H9 (cell line): Measurements from ENCODE around the gene BET1L. TPM values are rescaled to one million over a fixed set of nuclear protein-coding genes. Genes with fewer than 3 reads are reported as not detected.
A peak's percentile ranks its signal among the peaks of the same experiment; 100 is the strongest.

ENCODE experiments used
- DNase-seq: peaks from one replicate; pipeline ENCODE4 v3.0.0-alpha.2; 2017
- H2AFZ ChIP-seq: one replicate; pipeline ENCODE4 v1.6.1; 2013; ENCODE audit warnings: mild to moderate bottlenecking, low read length, control low read depth, moderate library complexity
- H2AK5ac ChIP-seq: 2 replicates; pipeline ENCODE4 v1.6.1; 2013; ENCODE audit warnings: low read length, control low read depth, mixed read lengths; ENCODE audit not compliant: insufficient read length
- H2BK120ac ChIP-seq: one replicate; pipeline ENCODE4 v1.6.1; 2013; ENCODE audit warnings: low read depth, mild to moderate bottlenecking, low read length, control low read depth, inconsistent platforms; ENCODE audit not compliant: poor library complexity, severe bottlenecking
- H2BK12ac ChIP-seq: 2 replicates; pipeline ENCODE4 v1.6.1; 2013; ENCODE audit warnings: low read length, control low read depth, mixed read lengths, low read depth; ENCODE audit not compliant: insufficient read length
- H2BK15ac ChIP-seq: 2 replicates; pipeline ENCODE4 v1.6.1; 2013; ENCODE audit warnings: low read depth, low read length, control low read depth
- H2BK20ac ChIP-seq: one replicate; pipeline ENCODE4 v1.6.1; 2013; ENCODE audit warnings: low read depth, mild to moderate bottlenecking, low read length, control low read depth, inconsistent platforms; ENCODE audit not compliant: poor library complexity, severe bottlenecking
- H2BK5ac ChIP-seq: 2 replicates; pipeline ENCODE4 v1.6.1; 2013; ENCODE audit warnings: low read length, control low read depth, mixed read lengths; ENCODE audit not compliant: insufficient read length
- H3K14ac ChIP-seq: 2 replicates; pipeline ENCODE4 v1.6.1; 2013; ENCODE audit warnings: low read length, control low read depth; ENCODE audit not compliant: insufficient read depth
- H3K18ac ChIP-seq: 2 replicates; pipeline ENCODE4 v1.6.1; 2013; ENCODE audit warnings: low read depth, mild to moderate bottlenecking, mixed read lengths, low read length, control low read depth; ENCODE audit not compliant: insufficient read length
- H3K23ac ChIP-seq: 2 replicates; pipeline ENCODE4 v1.6.1; 2013; ENCODE audit warnings: low read length, control low read depth, mixed read lengths, low read depth; ENCODE audit not compliant: insufficient read length
- H3K23me2 ChIP-seq: 2 replicates; pipeline ENCODE4 v1.6.1; 2013; ENCODE audit warnings: low read depth, mild to moderate bottlenecking, mixed read lengths, low read length, control low read depth; ENCODE audit not compliant: insufficient read length, poor library complexity, severe bottlenecking
- H3K27ac ChIP-seq: 2 replicates; pipeline ENCODE4 v1.5.1; 2013; ENCODE audit warnings: low read length, control low read depth, mixed read lengths, low read depth; ENCODE audit not compliant: insufficient read length
- H3K27me3 ChIP-seq: 2 replicates; pipeline ENCODE4 v1.6.1; 2013; ENCODE audit warnings: low read length, control low read depth, inconsistent platforms; ENCODE audit not compliant: insufficient read depth
- H3K4ac ChIP-seq: 2 replicates; pipeline ENCODE4 v1.6.1; 2013; ENCODE audit warnings: low read depth, mild to moderate bottlenecking, control low read depth, inconsistent platforms, low read length, moderate library complexity
- H3K4me1 ChIP-seq: 2 replicates; pipeline ENCODE4 v1.6.1; 2013; ENCODE audit warnings: low read length, control low read depth, inconsistent platforms; ENCODE audit not compliant: insufficient read depth
- H3K4me2 ChIP-seq: 2 replicates; pipeline ENCODE4 v1.6.1; 2013; ENCODE audit warnings: low read length, control low read depth, mixed read lengths; ENCODE audit not compliant: insufficient read length, insufficient read depth
- H3K56ac ChIP-seq: 2 replicates; pipeline ENCODE4 v1.6.1; 2013; ENCODE audit warnings: low read depth, mild to moderate bottlenecking, mixed read lengths, low read length, control low read depth; ENCODE audit not compliant: insufficient read length
- H3K79me1 ChIP-seq: 2 replicates; pipeline ENCODE4 v1.6.1; 2013; ENCODE audit warnings: low read depth, mild to moderate bottlenecking, moderate library complexity, low read length, control low read depth, inconsistent platforms; ENCODE audit not compliant: insufficient read depth, poor library complexity, severe bottlenecking
- H3K79me2 ChIP-seq: 2 replicates; pipeline ENCODE4 v1.6.1; 2013; ENCODE audit warnings: low read length, control low read depth, inconsistent platforms; ENCODE audit not compliant: insufficient read depth
- H3K9ac ChIP-seq: 2 replicates; pipeline ENCODE4 v1.6.1; 2013; ENCODE audit warnings: low read length, control low read depth, mixed read lengths; ENCODE audit not compliant: insufficient read length; ENCODE audit errors: extremely low read depth
- H3K9me3 ChIP-seq: one replicate; pipeline ENCODE4 v1.6.1; 2013; ENCODE audit warnings: low read depth, low read length, inconsistent platforms; ENCODE audit not compliant: control insufficient read depth
- H3T11ph ChIP-seq: one replicate; pipeline ENCODE4 v1.6.1; 2013; ENCODE audit warnings: mild to moderate bottlenecking, low read length, control low read depth, inconsistent platforms
- H4K20me1 ChIP-seq: one replicate; pipeline ENCODE4 v1.6.1; 2013; ENCODE audit not compliant: control insufficient read depth, insufficient read length, insufficient read depth
- H4K5ac ChIP-seq: 2 replicates; pipeline ENCODE4 v1.6.1; 2013; ENCODE audit warnings: low read depth, mild to moderate bottlenecking, mixed read lengths, low read length, control low read depth; ENCODE audit not compliant: insufficient read length
- H4K8ac ChIP-seq: replicated peaks from 2 replicates; pipeline ENCODE4 v1.6.1; 2013; ENCODE audit warnings: low read length, control low read depth, mixed read lengths, low read depth; ENCODE audit not compliant: insufficient read length
- H4K91ac ChIP-seq: 2 replicates; pipeline ENCODE4 v1.6.1; 2013; ENCODE audit warnings: low read depth, mild to moderate bottlenecking, moderate library complexity, mixed read lengths, low read length, control low read depth; ENCODE audit not compliant: insufficient read length
- H3K27ac Mint-ChIP-seq, 3 experiments: 2 replicates in 2 of 3; 3 replicates in 1 of 3; pipeline ENCODE4 v1.8.0; 2020 to 2021; ENCODE audit warnings: mixed read lengths in 3 of 3, mild to moderate bottlenecking in 1 of 3, moderate library complexity in 1 of 3
- H3K27me3 Mint-ChIP-seq: 2 replicates; pipeline ENCODE4 v1.8.0; 2021; ENCODE audit warnings: low read depth, mild to moderate bottlenecking, moderate library complexity, mixed read lengths
- H3K36me3 Mint-ChIP-seq, 3 experiments: 2 replicates in 2 of 3; 3 replicates in 1 of 3; pipeline ENCODE4 v1.8.0; 2020 to 2021; ENCODE audit warnings: low read depth in 3 of 3, mixed read lengths in 3 of 3; ENCODE audit not compliant: insufficient read depth in 1 of 3
- H3K4me1 Mint-ChIP-seq, 2 experiments: 2 replicates each; pipeline ENCODE4 v1.8.0; 2020; ENCODE audit warnings: mixed read lengths in 2 of 2
- H3K4me3 Mint-ChIP-seq, 2 experiments: 2 replicates in 1 of 2; 3 replicates in 1 of 2; pipeline ENCODE4 v1.8.0; 2020 to 2021; ENCODE audit warnings: mild to moderate bottlenecking in 2 of 2, mixed read lengths in 2 of 2, moderate library complexity in 1 of 2
- H3K9me3 Mint-ChIP-seq, 2 experiments: 2 replicates in 1 of 2; 3 replicates in 1 of 2; pipeline ENCODE4 v1.8.0; 2020; ENCODE audit warnings: mild to moderate bottlenecking in 2 of 2, mixed read lengths in 2 of 2, moderate library complexity in 1 of 2
- WGBS: extraction: QIAGEN DNeasy Blood & Tissue Kit; methylation state at CpG from one replicate; pipeline ENCODE4 v1.1.7; 2013; ENCODE audit warnings: missing lambda C conversion rate, low lambda C conversion rate, mixed read lengths; ENCODE audit not compliant: insufficient read length; ENCODE audit errors: extremely low coverage; 5-methylcytosine and 5-hydroxymethylcytosine counted together
- long read RNA-seq: library from polyadenylated mRNA; unstranded; transcript quantifications from one replicate; pipeline ENCODE4 v2.0.0, GENCODE V29; 2020
- total RNA-seq: library from RNA; stranded (reverse); gene quantifications from 2 replicates; pipeline ENCODE4 v1.2.1, GENCODE V29; 2021
- TF ChIP-seq, protein P1 (sequence below): fragments of 200-600 bp; sonication (generic); conservative IDR thresholded peaks from 3 replicates; pipeline ENCODE4 v1.8.0; 2021; ENCODE audit warnings: antibody characterized with exemption, mild to moderate bottlenecking

The BET1L gene, protein sequence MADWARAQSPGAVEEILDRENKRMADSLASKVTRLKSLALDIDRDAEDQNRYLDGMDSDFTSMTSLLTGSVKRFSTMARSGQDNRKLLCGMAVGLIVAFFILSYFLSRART
- total RNA-seq = 44.1 and 49.4 TPM in 2 replicates
- long read RNA-seq, transcript BET1L-203 (4 exons, 2,819 nt) = major isoform, 220 of 274 reads
- long read RNA-seq, transcript BET1L-201 (3 exons, 2,916 nt) = minor isoform, 14 of 274 reads
- long read RNA-seq, partial matches to known transcripts = 6 of 274 reads
- long read RNA-seq, other reads (novel, unspliced or antisense) = 33 of 274 reads

DNA sequence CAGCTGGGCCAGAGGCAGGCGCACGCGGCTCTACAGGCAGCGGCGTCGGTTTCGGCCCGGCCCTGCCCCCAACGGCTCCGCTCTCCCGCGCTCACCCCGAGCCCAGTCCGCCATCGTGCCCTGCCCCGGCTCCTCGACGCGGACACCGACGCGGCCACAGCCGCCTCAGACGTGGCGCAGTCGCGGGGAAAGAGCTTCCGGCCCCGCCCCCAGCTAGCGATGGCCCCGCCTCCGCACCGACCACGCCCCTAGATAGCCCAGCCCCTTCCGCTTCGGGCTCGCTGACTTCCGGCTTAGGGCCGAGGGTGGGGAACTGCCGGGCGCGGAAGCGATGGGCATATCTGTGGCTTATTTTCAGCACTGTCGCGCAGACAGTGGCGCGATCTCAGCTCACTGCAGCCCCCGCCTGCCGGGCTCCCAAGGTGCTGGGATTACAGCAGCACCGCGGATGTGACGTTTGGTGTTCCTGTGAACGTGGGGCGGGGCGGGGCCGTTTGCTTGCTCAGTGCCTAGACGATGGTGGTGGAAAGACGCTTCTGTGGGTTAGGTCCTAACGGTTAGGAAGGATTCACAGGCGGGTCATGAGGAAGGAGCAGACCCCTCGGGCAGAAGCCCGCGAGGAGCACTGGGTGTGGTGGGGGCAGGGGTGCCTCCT, at the start of gene BET1L, which contains the start of gene RIC8A:
Gene BET1L (minus strand): TSS at position 192 of the 655 bp plus-strand sequence. CDS start 78 bp downstream, at position 114.
Gene RIC8A (plus strand): TSS at position 501 of the 655 bp plus-strand sequence. CDS start 1,147 bp downstream, outside the sequence.
- Histone ChIP-seq H4K5ac (peak within 1 kb of the TSS; percentile 30), H3K23me2 (peaks cover 21% of the 10 kb centered on the region), H4K20me1 (no peaks in the 10 kb centered on the region), H3K14ac (peak within 1 kb of the TSS; percentile 82), H3K9me3 (no peaks in the 10 kb centered on the region), H3K27ac (peak within 1 kb of the TSS; percentile 65), H4K91ac (no peak within 1 kb of the TSS), H2BK5ac (no peak within 1 kb of the TSS), H2AK5ac (no peak within 1 kb of the TSS), H3K4me2 (peak within 1 kb of the TSS; percentile 80), H3K27me3 (no peaks in the 10 kb centered on the region), H4K8ac (no peak within 1 kb of the TSS), H2BK15ac (no peak within 1 kb of the TSS), H2BK120ac (peak within 1 kb of the TSS; percentile 71), H2AFZ (no peak within 1 kb of the TSS), H3K79me2 (no peaks in the 10 kb centered on the region; the same call in 1 of the 2 replicates), H3K18ac (peak within 1 kb of the TSS; percentile 71), H3K4ac (no peak within 1 kb of the TSS; the same call in 1 of the 2 replicates), H3K9ac (peak within 1 kb of the TSS; percentile 78), H3K79me1 (peaks cover 5% of the 10 kb centered on the region), H3T11ph (no peak within 1 kb of the TSS), H2BK12ac (no peak within 1 kb of the TSS), H3K4me1 (no peaks in the 10 kb centered on the region; the same call in 1 of the 2 replicates), H2BK20ac (no peak within 1 kb of the TSS), H3K56ac (no peak within 1 kb of the TSS), H3K23ac (no peak within 1 kb of the TSS)
- DNase-seq = peak; percentile 96
- Mint-ChIP-seq H3K27me3 (no peaks in the 10 kb centered on the region; the same call in 1 of the 2 replicates), H3K36me3 (peaks cover 28 to 62% (median 50%) of the 10 kb centered on the region in 3 experiments), H3K27ac (peak within 1 kb of the TSS; percentile 97 to 100 (median 98)), H3K4me1 (peaks cover 5 to 17% of the 10 kb centered on the region in 2 experiments), H3K9me3 (no peaks in the 10 kb centered on the region; a peak in 1 of 5 replicates), H3K4me3 (peak within 1 kb of the TSS; percentile 93 to 97)
- TF ChIP-seq, protein P1, sequence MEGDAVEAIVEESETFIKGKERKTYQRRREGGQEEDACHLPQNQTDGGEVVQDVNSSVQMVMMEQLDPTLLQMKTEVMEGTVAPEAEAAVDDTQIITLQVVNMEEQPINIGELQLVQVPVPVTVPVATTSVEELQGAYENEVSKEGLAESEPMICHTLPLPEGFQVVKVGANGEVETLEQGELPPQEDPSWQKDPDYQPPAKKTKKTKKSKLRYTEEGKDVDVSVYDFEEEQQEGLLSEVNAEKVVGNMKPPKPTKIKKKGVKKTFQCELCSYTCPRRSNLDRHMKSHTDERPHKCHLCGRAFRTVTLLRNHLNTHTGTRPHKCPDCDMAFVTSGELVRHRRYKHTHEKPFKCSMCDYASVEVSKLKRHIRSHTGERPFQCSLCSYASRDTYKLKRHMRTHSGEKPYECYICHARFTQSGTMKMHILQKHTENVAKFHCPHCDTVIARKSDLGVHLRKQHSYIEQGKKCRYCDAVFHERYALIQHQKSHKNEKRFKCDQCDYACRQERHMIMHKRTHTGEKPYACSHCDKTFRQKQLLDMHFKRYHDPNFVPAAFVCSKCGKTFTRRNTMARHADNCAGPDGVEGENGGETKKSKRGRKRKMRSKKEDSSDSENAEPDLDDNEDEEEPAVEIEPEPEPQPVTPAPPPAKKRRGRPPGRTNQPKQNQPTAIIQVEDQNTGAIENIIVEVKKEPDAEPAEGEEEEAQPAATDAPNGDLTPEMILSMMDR = no peak
- no CpG with 5 or more reads among the region's 63 CpGs for WGBS
